GM04504 (cell line): Measurements from ENCODE around the gene GMPR.

ENCODE experiments used
- DNase-seq: peaks from one replicate; pipeline ENCODE4 v3.0.0-alpha.2; 2012; ENCODE audit warnings: low read depth

GMPR gene

DNA sequence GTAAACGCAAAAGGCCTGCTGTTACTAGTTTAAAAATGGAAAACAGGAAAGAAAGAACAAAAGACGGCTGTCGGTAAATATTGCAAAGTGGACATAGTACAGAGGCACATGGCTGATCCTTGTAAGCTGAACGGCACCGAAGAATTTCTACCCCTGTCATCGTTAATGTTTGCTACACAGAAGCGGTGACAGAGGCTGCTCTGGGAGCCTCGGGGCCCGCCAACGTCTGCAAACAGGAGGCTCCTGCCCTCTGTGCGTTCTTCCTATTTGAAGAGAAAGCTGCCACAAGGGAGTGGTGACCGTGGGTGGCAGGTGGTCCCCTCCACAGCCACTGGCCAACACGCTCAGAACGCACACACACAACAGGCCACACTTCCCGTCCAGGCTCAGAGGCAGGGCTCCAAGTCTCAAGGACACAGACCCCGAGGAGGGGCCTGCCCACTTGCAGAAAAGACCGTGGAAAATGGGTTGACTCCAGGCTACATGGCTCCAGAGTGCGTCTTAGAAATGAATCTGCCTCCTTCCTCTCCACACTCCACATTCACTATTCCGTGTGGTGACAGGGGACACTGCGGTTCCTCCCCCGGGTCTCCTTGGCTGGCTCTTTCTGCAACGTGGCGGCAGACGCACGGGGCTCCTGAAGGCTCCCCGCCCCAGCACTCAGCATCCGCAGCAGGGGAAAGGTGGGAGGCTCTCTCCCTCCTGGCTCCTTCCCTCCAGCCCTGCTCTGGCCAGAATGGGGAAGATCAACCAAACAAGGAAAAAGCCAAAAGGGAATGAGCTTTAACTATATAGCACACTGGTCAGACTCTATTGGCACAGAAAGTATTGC, 64.5 kb downstream of the GMPR start:
- no peak for DNase-seq

DNA sequence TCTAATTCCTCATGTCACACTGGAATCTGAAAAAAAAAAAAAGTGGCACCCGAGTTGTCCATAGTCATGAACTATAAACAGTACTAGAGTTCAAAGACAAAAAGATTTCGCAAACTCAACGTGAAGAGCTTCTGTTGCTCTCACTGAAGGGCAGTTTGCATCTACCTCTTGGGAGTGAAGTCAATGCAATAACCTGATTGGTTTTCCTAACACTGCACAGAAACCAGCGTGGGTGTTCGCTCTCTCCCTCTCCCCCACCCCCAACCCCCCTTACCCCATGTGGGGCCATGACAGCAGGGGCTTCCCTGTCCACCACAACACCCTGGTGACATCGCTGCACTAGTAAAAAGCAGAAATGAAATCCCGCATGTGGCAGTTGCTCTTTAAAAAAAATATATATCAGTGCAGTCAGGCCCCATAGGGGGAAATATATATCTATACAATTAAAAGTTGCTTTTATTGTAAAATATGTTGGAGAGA, 66.9 kb downstream of the GMPR start:
- no peak for DNase-seq

DNA sequence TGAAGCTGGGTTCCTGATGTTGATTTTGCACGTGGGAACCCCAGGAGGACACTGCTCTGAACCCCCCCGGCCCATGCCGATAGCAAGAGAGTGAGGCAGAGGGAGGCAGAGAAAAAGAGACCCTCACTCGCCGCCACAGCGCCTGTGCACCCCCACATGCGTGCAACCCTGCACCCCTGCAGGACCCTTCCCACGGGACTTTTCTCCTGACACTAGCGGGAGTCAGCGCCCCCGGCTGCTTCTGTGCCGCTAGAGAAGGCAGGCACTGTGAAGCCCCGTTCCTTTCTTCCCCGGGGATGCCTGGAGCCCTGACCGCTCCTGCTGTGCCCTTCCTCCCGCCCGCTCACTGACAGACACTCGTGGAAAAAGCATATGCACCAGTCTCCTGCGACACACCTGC, 67.4 kb downstream of the GMPR start:
- no peak for DNase-seq

DNA sequence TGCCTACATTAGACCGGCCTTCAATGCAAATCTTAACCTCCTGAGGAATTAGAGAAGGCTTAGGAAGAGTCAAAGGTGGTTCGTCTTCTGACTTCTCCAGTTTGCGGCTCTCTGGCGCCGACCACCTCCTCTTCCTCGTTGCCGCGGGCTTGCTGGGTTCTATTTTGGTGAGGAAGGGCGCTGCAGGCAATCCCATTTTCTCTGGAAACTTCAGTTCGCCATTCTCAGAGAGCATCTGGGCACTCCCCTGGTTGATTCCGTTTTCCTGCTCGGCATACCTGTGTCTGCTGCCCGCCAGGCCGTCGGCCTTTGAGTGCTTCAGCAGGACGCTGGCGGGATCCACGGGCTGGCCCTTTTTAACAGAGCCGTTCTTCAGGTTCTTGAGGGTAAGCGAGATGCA, 67.9 kb downstream of the GMPR start:
- no peak for DNase-seq

DNA sequence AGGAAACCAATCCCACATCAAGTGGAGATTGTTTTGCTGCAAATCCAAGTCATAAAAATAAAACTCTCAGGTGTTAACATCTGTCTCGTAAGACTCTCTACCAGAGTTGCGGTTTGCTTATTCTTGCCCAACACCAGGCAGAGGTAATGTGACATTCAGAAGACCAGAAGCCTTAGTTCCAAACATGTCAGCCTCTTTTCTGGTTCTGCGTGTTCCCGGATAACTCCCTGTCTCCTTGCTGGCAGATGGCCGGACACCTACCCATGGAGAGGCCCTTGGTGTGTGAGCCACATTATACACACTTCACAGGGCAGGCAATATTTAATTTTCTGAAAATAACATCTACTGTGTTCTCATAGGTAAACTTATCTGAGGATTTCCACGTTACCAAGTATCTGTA, 73.4 kb downstream of the GMPR start:
- DNase-seq, result no peak

DNA sequence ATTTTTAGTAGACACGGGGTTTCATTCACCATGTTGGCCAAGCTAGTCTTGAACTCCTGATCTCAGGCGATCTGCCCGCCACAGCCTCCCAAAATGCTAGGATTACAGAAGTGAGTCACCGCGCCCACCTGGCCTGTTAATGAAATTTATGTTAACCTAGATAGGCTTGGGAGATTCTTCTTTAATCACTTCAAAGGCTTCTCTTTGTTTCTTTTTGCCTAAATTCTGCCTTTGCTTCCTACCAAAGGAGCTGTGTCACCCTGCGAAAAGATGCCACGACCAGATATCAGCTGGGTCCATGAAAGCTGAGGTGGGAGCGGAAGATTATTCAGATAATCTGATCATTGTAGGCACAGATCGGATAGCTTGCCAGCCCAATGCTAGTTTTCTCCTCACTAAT, 75.3 kb downstream of the GMPR start:
- no peak for DNase-seq

DNA sequence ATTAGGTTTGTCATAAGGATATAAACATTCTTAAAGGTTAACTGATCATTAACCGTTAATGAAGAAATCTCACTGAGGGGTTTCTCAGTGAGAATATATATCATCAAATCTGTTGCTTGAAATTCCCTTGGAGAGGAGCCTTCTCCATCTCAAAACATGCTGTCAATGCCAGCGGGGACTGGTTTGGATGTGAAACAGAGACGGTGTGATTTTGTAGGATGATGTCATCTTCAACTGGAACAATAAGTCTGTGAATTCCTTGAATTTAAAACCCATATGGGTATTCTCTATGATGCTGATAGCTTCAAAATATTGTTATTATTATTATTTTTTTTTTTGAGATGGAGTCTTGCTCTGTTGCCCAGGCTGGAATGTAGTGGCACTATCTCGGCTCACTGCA, 75.9 kb downstream of the GMPR start:
- no peak for DNase-seq

DNA sequence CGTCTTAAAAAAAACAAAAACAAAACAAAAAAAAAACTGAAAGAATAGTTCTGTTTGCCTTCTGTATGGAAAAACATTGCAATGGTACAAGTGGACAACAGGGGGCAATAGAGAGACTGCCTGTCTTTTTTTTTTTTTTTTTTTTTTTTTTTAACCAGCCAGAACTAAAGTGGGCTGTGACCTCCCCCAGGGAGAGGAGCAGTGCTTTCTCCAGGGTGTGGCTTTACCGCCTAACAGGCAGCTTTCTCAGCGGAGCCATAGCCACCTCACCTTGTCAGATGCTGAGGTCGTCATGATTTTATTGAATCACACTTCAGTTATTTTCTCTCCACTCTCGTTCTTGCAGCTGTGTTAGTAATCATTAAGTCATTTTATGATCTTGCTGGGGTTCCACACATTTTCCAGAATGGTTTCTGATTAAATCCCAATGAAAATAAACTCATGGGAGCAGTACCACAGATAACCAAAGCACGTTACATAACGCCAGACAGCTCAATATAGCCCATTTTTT, 78.4 kb downstream of the GMPR start:
- DNase-seq, result no peak

DNA sequence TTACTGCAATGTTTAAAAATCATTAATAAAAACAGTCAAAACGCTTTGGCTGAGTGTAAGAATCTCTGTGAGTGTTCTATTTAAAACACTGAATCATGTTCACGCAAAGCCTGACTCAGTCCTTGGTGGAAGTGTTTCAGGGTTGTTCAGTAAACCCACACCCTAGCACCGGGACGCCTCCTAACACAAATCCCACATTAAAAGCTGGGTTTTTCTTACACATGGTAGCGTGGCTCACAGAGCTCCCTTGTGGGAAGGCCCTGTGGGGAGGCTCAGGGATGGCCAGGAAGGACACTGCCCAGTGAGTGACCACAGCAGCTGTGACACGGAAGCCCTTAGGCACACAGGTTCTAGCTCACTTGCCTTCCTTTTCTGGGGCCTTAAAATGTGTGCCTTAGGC, 80.2 kb downstream of the GMPR start:
- peak; percentile 85 for DNase-seq

DNA sequence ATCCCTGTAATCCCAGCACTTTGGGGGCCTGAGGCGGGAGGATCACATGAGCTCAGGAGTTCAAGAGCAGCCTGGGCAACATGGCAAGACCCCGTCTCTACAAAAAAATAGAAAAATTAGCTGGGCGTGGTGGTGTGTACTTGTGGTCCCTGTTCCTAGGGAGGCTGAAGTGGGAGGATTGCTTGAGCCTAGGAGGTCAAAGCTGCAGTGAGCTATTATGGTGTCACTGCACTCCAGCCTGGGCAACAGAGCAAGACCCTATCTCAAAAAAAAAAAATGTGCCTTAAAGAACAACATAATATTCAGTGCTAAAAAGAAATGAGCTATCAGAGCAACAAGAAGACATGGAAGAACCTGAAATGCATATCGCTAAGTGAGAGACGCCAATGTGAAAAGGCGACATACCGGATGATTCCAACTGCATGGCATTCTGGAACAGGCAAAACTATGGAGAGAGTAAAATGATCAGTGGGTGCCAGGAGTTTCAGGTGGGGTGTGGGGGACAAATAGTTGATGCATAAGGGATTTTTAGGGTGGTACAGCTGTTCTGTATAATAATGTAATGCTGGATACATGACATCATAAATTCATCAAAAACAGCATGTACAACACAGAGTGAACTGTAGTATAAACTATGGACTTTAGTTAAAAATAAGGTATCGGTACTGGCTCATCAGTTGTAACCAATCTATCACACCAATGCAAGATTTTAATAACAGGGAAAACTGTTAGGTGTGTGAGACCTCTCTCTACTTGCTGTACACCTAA, 80.8 kb downstream of the GMPR start:
- DNase-seq, result no peak

DNA sequence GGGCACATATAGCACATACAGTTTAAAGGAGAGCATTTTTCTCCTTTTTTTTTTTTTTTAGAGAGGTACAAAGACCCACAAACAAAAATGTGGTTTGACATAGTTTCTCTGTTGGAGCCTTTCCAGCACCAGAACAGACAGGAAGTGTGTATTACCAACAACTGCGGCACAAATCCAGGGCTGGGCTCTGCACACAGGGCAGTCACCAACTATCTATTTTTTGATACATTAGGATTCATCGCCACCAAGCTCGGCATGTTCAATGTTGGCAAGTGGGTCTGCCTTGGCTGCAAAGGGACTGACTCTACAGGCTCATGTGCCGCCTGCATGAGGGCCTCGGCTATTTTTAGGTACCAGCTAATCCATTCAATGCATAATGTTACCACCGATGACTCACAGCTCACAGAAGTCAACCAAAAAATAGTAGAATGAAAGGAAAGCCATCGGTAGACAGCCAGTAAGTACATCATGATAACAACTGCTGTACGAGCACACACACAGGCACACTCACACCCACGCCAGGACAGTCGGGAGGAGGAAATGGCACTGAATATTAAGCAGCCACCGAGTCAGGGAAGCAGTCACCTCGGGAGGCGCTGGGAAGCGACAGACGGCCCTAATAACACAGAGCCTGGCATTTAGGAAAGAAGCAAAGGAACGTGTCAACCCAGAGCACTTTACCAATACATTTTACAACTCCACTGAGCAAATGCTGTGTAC, 81.6 kb downstream of the GMPR start:
- DNase-seq, result peak; percentile 87

DNA sequence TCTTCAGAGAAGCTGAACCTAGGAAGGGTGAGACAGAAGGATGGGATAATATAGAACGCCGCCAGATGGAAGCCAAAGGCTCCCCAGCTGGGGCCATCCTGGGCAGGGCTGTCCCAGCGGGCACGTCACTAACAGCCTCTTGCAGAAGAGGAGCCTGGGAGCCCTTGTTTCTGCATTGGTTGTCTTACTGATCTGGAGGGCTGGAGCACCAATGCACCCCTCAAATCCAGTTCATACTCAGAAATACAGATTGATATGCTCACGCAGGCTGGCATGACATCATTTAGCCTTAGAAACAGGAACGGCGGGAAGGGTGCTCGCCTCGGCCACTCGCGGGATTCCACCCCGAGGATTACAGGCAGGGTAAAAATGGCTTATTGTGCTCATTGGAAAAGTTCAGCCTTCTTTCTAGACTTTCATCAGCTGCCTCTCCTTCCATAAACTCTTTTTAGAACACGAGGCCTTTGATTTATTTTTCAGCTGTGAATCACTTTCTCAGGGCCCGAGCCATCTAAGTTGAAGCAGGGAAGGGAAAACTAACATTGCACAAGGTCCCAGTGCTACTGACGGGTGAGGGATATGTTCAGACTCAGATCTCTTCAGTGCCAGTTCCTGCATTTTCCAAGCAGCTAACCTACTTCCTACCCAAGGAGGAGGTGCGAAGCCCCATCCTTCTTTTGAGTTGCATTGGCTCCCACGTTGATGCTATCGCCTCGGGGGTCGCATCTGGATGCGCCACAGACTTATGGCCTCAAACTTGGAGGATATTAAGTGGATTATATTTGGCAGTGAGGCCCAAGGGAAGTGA, 82.3 kb downstream of the GMPR start:
- peak; percentile 70 for DNase-seq

DNA sequence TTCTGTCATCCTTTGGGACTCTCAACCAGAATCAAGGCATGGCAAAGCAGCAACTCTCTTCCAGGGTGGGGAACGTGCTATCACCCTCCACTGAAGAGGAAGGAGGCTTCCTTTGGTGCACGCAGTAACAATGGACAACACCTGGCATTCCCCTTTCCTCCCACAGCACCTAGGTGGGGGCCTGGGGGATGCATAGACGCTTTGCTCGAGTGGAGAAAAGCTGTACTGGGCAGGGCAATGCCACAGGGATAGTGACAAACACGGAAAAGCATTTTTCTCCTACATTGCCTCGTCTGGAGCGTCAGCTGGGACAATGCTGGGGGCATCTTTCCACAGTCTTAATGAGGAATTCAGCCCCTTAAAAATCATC, 82.9 kb downstream of the GMPR start:
- no peak for DNase-seq

DNA sequence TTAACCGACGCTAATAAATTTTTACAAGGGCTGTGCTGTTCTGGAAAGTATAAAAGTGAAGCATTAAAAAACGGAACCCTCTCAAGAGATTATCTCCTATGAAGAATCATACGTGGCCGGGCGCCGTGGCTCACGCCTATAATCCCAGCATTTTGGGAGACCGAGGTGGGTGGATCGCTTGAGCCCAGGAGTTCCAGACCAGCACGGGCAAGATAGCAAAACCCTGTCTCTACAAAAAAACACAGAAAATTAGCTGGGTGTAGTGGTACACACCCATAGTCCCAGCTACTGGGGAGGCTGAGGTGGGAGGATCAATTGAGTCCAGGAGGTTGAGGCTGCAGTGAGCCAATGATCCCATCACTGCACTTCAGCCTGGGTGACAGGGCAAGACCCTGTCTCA, 83.4 kb downstream of the GMPR start:
- DNase-seq, result no peak

DNA sequence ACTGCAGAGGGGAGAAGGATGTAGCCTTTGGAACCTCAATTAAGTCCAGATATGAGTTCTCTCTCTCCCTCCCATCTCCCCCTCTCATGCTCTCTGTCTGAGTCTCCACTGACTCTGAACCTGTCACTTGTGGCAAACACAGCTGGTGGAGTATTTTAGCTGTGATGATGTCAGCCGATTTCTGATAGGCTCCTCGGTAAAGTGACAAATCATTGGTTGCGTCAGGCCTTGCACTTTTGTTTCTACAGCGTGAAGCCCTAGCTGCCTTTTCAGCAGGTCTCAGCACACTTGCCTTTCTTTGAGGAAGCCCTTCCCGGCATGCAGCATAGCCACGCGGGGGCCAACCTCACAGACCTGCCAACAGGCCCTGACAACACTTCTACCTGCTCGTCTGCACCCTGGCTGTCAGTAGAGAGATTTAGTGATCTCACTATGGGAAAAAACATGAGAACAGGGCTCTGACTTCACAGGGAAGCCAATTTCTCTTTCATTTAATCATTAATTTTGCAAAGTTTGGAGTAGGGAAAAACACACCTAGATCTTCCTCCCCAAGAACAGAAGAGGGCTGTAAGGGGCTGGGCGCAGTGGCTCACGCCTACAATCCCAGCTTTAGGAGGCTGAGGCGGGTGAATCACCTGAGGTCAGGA, 84.4 kb downstream of the GMPR start:
- DNase-seq, result peak; percentile 80

DNA sequence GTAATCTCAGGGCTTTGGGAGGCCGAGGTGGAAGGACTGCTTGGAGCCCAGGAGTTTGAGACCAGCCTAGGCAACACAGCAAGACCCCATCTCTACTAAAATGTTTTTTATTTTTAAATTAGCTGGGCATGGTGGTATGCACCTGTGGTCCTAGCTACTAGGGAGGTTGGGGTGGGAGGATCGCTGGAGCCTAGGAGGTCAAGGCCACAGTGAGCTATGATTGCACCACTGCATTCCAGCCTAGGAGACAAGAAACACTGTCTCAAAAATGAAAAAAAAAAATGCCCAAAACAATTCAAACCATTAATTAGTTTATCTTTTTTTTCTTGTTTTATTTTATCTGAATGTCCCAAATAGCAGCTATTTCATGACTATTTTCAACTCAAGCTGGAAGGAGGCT, 85.8 kb downstream of the GMPR start:
- DNase-seq, result no peak

DNA sequence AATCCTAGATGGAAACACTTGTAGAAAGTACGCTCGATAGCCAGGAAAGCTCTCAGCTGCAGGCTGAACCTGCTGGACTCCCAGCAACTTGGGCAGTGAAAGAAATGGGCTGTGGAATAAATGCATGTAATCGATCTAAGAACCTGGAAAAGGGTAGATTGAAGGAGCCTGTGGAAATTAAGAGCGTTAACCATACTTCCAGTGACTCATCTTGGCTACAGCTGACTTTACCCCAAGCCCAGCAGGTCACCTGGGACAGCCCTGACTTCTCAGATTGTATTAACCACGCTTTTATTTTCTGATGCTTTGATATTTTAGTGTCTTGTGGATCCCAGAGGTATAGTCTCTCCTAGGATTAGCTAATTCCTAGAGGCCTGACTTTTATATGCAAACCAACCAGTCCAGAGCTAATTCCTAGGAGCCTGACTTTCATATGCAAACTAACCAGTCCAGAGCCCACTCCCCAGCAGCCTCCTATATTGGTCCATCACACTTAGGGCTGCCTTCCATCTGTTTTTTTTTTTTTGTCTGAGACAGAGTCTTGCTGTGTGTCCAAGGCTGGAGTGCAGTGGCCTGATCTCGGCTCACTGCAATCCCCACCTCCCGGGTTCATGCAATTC, 86.3 kb downstream of the GMPR start:
- DNase-seq, result no peak

DNA sequence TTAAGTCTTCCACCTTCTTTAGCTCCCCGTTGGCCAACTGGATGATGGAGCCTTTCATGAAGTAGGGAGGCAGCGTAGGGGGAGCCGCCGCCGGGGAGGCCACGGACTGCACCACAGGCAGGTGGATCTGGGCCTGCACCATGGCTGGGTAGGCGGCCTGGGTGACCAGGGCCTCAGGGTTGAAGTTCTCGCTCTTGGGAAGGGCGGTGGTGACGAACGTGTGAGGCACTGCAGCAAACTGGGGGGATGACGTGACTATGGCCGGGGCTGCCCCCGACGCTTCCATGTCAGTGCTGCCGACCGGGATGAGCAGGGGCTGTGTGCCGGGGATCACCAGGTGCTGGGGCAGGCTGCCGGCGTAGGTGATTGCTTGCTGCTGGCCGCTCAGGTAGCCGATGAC, 88.1 kb downstream of the GMPR start:
- no peak for DNase-seq

DNA sequence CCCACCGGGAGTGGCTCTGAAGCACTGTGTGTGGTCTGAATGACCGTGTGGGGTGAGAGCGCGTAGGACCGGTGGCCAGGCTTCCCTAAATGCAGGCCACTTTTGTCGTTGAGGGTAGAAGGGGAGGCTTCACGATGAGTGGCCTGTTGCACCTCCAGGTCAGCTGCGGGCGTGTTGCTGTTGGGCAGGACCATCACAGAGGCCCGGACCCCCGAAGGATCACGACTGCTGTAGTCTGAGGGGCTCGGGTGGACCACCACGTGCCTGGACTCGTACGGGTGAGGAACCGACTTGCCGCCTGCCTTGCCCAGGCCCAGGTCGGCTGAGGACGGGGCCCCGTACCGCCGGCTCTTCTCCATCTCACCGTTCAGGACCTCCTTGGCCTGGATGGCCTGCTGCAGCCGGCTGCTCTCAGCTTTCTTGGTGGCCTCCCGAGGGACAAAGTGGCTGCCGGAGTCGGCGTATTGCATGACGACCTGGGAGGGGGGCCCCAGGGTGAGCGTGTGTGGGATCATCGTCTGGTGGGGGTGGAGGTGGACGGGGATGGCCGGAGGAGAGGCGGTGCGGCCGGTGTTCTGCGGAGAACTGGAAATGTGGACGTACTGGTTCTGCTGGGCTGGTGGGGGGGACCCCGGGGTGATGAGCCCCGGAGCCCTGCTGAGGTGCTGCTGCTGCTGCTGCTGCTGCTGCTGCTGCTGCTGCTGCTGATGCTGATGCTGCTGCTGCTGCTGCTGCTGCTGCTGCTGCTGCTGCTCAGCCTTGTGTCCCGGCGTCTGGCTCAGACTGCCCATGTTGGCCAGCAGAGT, 88.8 kb downstream of the GMPR start:
- DNase-seq, result no peak

DNA sequence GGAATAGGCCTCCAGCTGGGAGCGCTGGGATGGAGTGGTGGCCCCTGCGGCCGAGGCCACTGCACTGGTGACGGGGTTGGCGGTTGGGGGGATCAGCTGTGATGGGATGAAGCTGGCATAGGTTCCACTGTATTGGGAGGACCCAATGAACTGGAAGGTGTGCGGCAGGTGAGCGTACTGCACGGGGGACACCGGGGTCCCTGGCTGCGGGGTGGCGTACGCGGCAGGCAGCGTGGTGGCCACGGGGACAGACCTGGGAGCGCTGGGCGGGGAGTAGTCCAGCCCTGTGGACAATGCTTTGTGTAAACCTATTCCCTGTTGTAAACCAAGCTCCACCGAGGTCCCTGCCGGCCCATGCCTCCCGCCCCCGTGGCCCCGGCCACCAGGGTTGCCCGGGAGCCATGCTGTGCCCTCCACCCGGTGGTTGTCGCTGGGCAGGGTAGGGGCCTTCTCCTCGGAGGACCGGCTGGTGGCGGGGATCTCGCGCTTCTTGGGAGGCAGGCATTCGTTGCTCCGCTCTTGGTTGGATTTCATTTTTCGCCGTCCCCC, 89.5 kb downstream of the GMPR start:
- DNase-seq, result no peak
